ENCODE data around the gene NCK2.
A peak's percentile ranks its signal among the peaks of the same experiment; 100 is the strongest.
"Not testable (repeated sequence)": the region's sequence is repeated elsewhere in the genome, so short reads cannot be mapped to it uniquely, and the experiment has no call there.

Gene NCK2

DNA sequence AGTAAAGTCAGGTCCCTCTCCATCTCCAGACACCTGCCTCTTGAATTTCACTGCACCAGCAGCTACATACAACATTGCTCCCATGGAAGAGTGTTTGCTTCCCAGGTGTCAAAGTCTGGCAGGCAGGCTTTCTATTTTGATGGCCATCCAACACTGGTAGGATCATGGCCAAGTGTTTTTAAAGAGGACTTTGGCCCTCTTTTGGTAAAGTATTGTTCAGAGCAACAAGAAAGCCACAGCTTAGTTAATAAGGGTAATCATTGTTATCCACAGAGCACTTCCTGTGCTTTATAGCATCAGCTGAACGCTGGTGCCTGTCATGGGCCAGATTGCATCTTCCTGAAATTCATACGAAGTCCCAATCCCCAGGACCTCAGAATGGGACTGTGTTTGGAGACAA, 133.2 kb downstream of the NCK2 start:
- no peak for DNase-seq

DNA sequence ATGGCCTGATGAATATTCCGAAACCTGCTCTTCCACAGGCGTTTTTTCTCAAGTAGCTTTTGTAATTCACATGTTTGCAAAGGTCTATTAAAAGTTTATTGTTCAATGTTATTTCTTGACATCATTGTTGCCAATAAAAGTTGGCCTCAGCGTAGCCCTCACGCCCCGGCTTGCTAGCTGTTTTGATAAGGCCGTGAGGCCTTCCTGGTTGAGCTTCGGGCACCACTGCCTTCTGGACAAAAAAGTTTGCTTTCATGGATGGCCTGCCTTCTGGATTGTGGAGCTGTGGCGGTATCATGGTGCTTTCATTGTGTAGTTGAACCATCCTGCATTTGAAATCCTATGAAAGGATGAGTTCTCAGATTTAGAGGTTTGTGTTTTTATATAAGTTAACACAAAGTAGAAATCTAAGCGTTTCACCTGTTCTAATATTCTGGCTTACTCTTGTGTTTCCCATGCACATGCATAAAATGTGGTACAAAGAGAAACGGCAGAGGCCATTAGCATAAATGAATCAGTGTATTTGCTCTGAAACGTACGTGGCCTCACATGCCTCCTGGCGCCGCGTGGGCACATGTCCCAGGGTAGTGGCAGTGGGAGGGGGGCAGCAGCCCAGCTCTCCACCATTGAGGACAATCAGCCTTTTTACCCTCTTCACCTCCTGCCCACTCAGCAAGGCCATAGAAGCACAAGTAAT, 134.5 kb downstream of the NCK2 start:
- no peak for DNase-seq

DNA sequence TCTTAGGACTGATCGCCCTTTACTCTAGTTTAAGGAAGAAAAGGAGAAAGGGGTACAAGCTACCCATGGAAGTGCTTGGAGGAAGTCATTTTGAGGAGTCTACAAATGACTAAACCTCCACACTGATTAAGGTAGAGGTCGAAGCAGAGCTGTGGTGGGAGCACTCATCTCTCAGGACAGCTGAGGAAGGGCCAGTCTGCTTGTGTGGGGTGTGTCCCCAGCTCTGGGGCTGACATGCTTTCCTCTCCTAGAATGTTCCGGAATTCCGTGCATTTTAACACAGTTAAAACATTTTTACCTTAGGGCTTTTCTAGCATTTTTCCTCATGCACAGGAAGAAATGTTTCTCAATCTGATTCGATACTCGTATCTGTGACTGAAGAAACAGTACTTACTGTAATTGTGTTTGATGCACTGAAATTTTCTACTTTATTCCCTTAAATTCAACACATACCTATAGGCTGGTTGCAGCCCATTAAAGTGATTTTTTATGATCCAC, 135.1 kb downstream of the NCK2 start:
- DNase-seq, result no peak

DNA sequence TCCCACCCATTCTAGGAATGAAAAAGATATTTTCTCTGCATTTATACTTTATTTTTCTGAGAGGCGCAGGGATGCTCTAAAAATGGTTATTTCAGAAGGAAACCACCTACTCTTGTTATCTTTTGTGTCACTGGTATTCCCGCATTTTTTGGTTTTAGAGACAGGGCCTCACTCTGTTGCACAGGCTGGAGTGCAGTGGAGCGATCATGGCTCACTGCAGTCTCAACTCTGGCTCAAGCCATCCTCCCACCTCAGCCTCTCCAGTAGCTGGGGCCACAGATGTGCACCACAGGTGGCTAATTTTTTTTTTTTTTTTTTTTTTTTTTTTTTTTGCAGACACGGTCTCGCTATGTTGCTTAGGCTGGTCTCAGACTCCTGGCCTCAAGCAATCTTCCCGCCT, 135.9 kb downstream of the NCK2 start:
- no peak for DNase-seq

DNA sequence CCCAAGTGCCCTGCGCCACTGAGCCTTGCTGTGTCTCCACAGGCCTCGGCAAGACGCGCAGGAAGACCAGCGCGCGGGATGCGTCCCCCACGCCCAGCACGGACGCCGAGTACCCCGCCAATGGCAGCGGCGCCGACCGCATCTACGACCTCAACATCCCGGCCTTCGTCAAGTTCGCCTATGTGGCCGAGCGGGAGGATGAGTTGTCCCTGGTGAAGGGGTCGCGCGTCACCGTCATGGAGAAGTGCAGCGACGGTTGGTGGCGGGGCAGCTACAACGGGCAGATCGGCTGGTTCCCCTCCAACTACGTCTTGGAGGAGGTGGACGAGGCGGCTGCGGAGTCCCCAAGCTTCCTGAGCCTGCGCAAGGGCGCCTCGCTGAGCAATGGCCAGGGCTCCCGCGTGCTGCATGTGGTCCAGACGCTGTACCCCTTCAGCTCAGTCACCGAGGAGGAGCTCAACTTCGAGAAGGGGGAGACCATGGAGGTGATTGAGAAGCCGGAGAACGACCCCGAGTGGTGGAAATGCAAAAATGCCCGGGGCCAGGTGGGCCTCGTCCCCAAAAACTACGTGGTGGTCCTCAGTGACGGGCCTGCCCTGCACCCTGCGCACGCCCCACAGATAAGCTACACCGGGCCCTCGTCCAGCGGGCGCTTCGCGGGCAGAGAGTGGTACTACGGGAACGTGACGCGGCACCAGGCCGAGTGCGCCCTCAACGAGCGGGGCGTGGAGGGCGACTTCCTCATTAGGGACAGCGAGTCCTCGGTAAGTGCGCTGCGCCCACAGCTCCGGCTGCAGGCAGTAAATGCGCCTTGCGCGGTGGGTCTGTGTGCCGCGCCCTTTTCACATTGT, 136.8 kb downstream of the NCK2 start:
- no peak for DNase-seq

DNA sequence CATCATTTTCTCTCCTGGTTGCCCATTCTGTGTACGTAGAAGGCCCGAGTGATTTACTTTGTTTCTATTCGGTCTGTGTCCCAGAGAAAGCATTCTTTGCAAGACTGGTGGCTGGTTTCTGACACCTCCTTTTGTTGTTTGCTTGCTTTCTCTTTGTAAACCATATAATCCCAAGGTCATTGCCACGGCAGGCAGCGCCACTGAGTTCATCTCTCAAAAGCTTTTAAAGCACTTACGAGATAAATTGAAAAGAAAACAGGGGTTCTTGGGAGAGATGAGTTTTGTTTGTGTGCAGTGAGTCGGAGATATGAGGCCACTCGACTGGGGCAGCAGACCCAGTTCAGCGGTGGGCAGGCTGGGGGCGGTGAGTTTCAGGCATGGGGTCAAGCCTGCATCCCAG, 137.6 kb downstream of the NCK2 start:
- no peak for DNase-seq

DNA sequence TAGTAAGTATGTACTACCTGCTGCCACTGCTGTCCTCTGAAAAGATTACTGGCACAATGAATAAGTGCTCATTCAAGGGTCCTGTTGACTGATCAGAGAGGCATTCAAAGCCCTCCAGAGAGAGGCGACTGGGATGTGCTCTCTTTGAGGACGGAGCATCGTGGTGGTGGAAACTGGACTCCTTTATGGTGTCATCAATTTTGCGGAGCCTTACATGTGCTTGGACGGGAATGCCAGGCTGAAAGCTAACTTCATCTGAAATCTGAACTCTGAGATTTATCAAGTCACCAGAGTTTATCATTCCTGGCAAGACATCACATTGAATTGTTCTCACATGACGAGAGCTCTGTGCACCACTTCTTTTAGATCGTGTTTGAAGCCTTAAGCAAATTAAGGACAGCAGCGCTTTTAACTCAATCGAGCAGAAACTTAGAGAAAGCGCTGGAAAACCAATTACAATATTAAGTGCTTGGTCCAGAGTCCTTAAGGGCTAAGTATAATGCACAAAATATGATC, 138.3 kb downstream of the NCK2 start:
- DNase-seq, result no peak

DNA sequence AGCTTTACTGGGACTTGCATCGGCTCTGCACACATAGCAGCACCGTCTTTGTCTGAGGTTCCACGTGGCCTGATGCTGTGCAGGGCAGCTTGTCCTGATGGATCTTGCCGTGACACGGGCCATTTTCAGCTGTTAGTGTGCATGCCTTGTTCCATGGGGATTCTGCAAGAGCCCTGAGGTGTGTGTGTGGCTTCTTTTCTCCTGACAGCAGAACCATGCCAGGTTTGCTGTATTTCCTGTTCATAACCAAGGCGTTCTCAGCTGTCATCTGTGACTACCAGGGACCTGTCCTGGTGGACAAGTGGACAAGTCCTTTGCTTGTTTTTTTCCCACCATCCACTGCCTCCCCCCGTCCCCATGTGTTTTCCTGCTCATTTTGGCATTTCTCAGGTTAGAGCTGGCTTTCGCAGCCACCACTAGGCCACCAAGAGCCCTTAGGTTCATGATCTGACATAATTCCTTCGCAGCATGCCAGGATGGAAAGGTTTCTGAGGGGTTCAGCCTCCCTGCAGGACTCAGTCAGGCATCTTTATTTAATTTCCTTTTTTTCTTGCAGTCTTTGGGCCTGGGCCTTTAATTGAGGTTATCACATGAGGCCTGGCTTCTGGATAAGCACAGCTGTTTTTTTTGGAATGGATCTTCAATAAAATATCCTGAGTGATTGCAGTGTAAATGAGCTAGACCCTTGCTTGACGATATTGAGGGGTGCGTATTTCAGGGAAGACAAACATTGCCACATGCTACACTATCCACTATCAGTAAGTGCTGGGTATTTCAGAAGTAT, 139.4 kb downstream of the NCK2 start:
- DNase-seq, result no peak

DNA sequence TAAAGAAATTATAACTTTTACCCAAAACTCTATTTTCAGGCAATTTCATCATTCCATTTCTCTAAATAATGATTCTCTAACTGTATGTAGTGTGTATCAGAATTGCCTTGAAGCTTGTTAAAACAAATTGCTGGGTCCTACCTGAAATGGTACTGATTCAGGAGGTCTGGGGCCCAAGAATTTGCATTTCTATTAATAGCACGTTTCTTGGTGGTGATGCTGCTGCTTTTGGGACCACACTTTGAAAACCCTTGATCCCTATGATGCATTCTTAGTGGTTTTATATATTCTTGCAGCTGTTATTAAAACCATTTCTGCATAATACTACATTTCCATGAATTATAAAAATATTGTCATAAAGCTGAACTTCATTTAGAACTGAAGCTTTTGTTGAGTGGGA, 140.7 kb downstream of the NCK2 start:
- no peak for DNase-seq

DNA sequence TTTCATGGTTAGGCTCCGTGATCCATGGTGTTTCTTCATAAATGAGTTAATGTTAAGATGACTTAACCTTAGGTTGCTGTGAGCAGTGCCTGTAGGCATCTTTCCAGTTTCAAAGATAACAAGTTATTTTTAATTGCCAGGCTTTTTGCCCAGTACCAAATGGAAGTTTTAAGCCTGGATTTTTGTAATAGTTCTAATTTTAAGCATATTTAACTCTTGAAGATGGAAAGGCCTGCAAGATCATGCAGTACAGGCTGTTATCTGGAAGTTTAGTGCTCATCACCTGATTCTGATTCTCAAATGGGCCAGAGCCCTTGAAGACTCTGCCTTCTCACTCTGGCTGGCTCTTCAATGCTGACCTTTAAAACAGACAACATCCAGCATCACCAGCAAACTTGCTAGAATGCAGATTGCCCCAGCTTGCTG, 141.3 kb downstream of the NCK2 start:
- DNase-seq, result no peak

DNA sequence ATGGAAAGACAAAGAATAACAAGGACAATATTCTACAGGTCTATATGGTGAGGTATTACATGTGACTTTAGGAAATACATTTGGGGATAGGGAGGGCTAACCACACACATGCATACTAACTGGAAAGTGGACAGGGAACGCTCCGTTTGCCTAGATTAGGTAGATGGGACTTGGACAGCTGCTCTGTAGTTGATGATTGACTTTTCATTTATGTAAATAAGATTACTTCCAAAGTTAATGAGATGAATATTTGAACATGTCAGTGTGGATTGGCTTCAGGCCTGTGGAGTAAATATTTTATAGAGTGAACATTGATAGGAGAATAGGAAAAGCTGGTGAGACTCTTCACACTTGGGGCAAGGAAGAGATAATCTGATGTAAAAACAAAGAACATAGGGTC, 142.0 kb downstream of the NCK2 start:
- no peak for DNase-seq

DNA sequence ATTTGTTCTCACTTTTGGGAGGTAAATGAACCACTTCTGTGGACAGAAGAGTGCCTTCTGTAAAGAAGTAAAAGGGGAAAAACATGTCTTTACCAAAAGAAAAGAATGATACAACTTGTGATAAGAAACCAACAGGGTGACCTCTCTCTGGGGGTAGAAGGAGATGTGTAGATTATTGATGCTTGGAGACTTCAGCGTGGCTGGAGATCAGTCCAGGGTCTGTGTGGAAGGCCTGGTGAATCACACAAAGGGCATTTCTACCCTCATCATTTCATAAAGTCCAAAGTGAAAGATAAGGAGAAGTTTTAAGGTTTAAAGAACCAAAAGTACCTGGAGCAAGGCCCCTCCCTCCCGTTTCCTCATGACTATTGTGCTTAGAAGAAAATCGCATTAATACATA, 142.5 kb downstream of the NCK2 start:
- DNase-seq, result no peak

DNA sequence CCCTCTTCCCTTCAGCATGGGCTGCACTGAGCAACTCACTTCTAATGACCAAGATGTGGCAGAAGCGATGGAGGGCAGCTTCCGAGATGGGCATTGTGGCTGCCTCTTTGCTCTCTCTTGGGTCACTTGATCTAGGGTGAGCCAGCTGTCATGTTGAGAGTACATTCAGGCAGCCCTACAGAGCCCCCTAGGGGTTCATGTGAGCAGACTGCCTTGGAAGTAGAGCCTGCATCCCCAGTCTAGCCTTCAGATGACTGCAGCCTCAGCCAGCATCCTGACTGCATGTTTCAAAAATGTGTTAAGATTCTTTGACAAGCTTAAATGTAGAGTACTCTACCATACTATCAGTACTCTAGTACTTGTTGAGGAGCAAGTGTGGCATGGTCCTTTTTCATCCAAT, 143.9 kb downstream of the NCK2 start:
- peak; percentile 36 for DNase-seq

DNA sequence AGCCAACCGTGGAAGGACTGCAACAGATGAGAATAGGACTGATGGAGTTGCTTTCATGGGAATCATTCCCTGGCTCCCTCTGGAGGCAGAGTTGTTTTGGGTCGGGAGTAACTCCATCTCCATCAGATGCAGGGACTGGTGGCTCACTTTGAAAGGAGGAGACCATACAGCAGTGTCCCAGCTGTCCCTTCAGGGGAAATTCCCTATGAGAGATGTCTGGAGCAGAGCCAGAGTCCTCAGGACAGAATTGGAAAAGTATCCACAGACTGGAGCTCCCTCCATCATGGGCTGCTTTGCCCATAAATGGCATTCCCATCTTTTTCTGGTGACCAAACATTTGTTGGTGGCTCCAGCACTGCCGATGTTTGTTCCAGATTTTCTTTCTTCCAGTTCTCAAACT, 144.3 kb downstream of the NCK2 start:
- no peak for DNase-seq

DNA sequence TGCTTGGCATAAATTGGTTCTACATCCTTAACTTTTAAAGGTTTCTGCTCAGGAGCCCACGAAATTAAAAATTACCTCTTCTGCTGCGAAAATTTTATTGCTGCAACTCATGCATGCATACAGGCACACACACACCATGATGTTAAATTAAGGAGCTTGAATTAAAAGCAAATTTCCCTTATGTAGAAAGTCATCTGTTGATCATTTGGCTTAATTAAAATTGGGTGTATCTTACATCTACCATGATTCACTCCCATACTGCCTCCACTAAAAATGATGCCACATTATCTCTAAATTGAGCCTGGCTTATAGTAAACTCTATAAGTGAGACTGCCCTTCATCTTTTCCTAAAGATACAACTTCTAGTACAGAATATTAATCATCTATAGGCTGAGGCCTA, 145.4 kb downstream of the NCK2 start:
- DNase-seq, result no peak

DNA sequence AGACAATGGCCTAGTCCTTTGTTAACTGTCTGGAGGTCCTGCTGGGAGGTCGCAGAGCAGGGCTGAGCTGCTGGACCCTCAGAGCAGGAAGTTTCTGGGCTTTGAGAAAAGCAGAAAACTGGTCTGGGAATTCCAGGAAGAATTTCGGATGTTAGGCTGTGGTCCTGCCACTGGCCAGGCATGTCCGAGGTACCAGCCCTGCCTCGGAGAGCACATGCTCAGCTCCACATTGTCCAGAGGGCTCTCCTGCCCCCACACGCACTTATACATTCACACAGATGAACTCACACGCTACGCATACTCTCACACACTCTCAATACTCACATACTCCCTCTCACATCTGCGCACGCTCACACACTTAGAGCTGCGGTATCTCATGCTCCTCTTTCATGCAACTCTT, 146.1 kb downstream of the NCK2 start:
- no peak for DNase-seq

DNA sequence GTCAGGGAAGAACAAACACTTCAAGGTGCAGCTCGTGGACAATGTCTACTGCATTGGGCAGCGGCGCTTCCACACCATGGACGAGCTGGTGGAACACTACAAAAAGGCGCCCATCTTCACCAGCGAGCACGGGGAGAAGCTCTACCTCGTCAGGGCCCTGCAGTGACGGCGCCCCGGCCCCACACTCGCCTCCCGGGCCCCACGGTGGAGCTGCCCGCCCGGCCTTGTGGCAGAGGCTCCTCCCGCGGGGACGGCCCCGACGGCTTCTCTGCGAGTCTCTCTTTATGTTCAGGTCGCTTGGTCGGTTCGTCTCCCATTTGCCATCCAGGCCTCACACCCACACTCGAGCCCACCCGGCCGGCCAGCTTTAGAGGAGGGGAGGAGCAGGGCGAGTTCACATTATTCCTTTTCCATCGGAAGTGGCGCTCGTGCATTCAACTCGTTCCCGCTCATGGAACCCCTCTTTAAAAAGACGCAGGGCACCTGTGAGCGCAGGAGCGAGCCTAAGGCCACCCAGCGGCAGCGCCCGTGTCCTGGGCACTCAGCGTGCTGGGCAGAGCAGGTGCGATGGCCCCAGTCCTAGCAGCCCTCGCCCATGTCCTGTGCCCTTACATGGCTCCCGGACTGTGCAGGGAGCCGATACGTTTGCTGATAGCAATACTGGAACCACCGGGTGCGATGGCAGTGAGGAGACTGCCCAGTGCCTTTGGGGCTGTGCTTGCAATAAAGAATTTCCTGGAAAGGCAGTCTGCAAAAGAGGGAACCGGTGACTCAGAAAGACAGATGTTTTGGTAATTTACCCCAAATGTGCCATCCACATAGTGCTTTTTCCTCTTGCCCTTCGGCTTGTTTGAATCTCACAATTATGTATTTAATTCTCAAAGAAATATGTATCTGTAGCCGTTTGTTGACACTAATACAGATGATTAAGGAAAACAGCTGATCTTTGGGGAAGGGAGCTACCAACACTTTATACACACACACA, 148.6 kb downstream of the NCK2 start:
- DNase-seq, result no peak

DNA sequence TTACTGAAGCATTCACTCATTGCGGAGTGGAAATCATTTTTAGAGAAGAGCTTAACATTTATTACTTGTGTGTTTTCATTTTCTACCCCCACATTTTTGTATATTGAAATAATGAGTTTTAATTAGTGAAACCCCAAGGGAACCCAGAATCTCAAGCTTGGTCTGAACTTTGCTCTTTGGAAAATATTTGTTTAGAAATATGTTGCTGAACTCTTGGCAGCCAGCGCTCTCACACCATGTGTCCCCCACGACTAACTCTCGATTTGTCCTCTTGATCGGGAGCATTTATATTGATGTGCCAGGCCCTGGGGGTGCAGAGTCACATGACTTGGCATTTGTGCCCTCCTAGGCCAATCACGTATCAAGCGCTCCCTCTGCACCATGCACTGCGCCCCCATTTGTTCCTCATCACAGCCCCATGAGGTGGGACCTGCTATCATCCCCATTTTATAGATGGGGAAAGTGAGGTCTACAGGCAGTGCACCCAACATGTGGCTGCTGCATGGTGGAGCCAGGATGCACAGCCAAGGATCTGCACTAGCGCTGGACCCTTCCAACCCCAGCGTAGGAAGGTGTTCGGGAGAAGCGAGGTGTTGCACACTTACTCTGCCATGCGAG, 149.7 kb downstream of the NCK2 start:
- no peak for DNase-seq

DNA sequence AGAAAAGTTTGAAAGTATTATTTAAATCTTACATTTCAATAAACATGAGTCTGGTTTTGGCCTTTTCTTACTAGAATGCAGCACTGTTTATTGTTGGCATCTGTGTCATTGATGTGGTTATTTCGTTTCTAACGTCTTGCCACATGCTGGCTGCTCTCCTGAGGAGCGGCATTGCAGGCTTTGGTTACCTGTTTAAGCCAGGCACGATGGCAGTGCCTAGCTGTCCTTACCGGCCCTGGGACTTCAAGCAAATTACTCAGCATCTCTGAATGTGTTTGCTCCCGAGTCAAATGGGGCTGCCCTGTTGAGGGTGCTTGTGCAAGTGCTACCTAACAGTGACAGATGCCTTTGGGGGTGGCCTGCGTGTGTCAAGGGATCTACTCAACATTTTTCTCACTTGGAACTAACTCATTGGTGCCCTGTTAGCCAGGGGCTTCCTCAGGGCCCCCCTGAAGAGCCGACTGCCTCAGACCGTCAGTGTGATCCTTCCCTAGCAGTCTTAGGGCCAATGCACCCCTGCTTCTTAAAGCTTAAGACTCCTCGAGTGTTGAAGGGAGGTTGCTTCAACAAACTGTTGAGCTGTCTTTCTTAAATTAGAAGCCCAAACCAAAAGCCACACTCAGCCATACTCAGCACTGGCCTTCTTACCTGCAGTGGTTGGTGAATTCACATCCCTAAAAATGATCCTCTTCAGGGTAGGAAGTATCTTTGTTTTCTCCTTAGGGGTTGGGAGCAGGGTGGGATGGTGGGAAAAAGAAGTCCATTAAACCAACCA, 151.5 kb downstream of the NCK2 start:
- peak; percentile 34 for DNase-seq

DNA sequence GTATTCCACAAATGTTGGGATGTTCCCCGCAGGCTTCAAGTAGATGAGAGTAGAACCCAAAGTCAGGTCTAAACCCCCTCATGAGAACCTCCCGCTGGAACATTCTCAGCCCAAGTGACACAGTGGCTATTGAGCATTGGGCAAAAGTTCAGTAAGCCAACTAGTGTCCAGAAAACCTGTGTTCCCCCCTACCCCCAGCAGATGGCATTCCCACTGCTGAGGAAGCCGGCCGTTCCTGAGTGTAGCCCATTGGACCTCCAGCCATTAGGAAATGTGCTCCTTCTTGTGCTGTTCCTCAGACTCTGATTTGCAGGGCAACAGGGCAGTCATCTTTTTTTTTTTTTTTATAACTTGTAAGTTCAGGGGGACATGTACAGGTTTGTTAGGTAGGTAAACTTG, 152.1 kb downstream of the NCK2 start:
- no peak for DNase-seq

DNA sequence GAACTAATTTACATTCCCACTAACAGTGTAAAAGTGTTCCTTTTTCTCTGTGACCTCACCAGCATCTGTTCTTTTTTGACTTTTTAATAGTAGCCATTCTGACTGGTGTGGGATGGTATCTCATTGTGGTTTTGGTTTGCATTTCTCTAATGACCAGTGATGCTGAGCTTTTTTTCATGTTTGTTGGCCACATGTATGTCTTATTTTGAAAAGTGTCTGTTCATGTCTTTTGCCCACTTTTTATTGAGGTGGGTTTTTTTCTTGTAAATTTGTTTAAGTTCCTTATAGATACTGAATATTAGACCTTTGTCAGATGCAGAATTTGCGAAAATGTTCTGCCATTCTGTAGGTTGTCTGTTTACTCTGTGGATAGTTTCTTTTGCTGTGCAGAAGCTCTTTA, 153.0 kb downstream of the NCK2 start:
- DNase-seq, result not testable (repeated sequence)
